ENCODE results near the gene CACFD1.

- TF ChIP-seq, protein P1, sequence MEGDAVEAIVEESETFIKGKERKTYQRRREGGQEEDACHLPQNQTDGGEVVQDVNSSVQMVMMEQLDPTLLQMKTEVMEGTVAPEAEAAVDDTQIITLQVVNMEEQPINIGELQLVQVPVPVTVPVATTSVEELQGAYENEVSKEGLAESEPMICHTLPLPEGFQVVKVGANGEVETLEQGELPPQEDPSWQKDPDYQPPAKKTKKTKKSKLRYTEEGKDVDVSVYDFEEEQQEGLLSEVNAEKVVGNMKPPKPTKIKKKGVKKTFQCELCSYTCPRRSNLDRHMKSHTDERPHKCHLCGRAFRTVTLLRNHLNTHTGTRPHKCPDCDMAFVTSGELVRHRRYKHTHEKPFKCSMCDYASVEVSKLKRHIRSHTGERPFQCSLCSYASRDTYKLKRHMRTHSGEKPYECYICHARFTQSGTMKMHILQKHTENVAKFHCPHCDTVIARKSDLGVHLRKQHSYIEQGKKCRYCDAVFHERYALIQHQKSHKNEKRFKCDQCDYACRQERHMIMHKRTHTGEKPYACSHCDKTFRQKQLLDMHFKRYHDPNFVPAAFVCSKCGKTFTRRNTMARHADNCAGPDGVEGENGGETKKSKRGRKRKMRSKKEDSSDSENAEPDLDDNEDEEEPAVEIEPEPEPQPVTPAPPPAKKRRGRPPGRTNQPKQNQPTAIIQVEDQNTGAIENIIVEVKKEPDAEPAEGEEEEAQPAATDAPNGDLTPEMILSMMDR (IDR thresholded peaks at IDR 0.05) = no peak
- no peak for TF ChIP-seq POLR2A (IDR thresholded peaks at IDR 0.05)
These were observed 40.1 kb downstream of the CACFD1 start for GRCh38 chr9:133499892-133500270.

Measured in testis (tissue), 2 donors.